ENCODE data around the gene PDGFRA. TPM values are rescaled to one million over a fixed set of nuclear protein-coding genes. Genes with fewer than 3 reads are reported as not detected.

Gene PDGFRA
- total RNA-seq, 1 experiment from 2014 or later = 0.25 TPM

- DNase-seq (ENCODE audit: low read depth, low spot score) = no peak
- Histone ChIP-seq H3K9me3 (ENCODE audit: control insufficient read depth in 1 of 2, insufficient read depth in 1 of 2, low read depth in 1 of 2, low read length in 2 of 2) (no peaks in the 10 kb centered on the region), H3K79me2 (ENCODE audit: insufficient read depth, low read length) (no peaks in the 10 kb centered on the region), H3K9me2 (ENCODE audit: insufficient read depth) (no peaks in the 10 kb centered on the region), H3K27ac (ENCODE audit: low read depth, low read length) (no peak overlapping the region), H3K9ac (ENCODE audit: low read length) (no peak overlapping the region), H3K4me3 (replicated peaks in 1 of 2; ENCODE audit: low read depth in 1 of 2, low read length in 2 of 2) (no peak overlapping the region), H2AFZ (ENCODE audit: low read depth, low read length, poor library complexity, severe bottlenecking) (no peak overlapping the region), H3K27me3 (ENCODE audit: insufficient read depth, low read length) (peaks cover 15% of the 10 kb centered on the region), H3K4me1 (ENCODE audit: control insufficient read depth in 1 of 2, insufficient read depth in 2 of 2, low read length in 2 of 2) (no peaks in the 10 kb centered on the region), H4K20me1 (ENCODE audit: insufficient read depth) (no peaks in the 10 kb centered on the region), H3K36me3 (ENCODE audit: control insufficient read depth in 1 of 2, insufficient read depth in 2 of 2, low read length in 2 of 2) (no peaks in the 10 kb centered on the region), H3K4me2 (ENCODE audit: low read length) (no peak overlapping the region)
- ATAC-seq = no peak
- ChIA-PET RAD21 (ENCODE audit: low non-redundant PET in 1 of 2, low total read pairs in 2 of 2, uncharacterized antibody in 2 of 2, unreplicated experiment in 2 of 2) (no interaction called here), POLR2A (interaction anchor here (0.6 kb wide), 1 partner anchor 1178 kb away, joined by 3 read pairs; no protein-coding TSS in a partner anchor), CTCF (no interaction called here)
- intact Hi-C loops (cut with micrococcal nuclease) = no loop called here
- no TSS peak for BruUV-seq (replicated peaks)
- TF ChIP-seq FOSL1 (IDR thresholded peaks at IDR 0.05; ENCODE audit: low read depth) (no peak), ZBTB33 (IDR thresholded peaks at IDR 0.05; ENCODE audit: extremely low read depth, insufficient replicate concordance, low read length) (no peak), EGR1 (IDR thresholded peaks at IDR 0.05; ENCODE audit: low read depth) (no peak), CTCF (IDR thresholded peaks at IDR 0.05 in 2 of 3, conservative IDR thresholded peaks at IDR 0.05 in 1 of 3; ENCODE audit: borderline replicate concordance in 1 of 3, insufficient read depth in 1 of 3, low read depth in 2 of 3, low read length in 2 of 3) (no peak), EZH2 (IDR thresholded peaks at IDR 0.05) (no peak), SIN3A (IDR thresholded peaks at IDR 0.05; ENCODE audit: low read depth) (no peak), EZH2phosphoT487 (IDR thresholded peaks at IDR 0.05; ENCODE audit: borderline replicate concordance) (no peak), ELF1 (IDR thresholded peaks at IDR 0.05; ENCODE audit: borderline replicate concordance, low read depth) (no peak), ZFX (IDR thresholded peaks at IDR 0.05) (no peak), ATF3 (IDR thresholded peaks at IDR 0.05) (no peak), YY1 (IDR thresholded peaks at IDR 0.05; ENCODE audit: extremely low read depth, insufficient replicate concordance, low read depth, low read length) (no peak)
Measured at GRCh38 chr4:54265366-54265765, 36.3 kb downstream of the PDGFRA start.
